Amniotic epithelial cell (primary cell): ENCODE data around the gene SLC15A3.

Experiments used
- DNase-seq: peaks from one replicate; pipeline ENCODE4 v3.0.0-alpha.2; 2010; ENCODE audit warnings: low read depth

Gene SLC15A3

GRCh38 chr11:60928563-60929001 lies 23.4 kb downstream of the SLC15A3 start:
- DNase-seq, result no peak

- no peak for DNase-seq
These were observed 24.4 kb downstream of the SLC15A3 start for GRCh38 chr11:60927600-60927999.

- no peak for DNase-seq
These were observed 24.8 kb downstream of the SLC15A3 start for GRCh38 chr11:60927061-60927592.

DNA sequence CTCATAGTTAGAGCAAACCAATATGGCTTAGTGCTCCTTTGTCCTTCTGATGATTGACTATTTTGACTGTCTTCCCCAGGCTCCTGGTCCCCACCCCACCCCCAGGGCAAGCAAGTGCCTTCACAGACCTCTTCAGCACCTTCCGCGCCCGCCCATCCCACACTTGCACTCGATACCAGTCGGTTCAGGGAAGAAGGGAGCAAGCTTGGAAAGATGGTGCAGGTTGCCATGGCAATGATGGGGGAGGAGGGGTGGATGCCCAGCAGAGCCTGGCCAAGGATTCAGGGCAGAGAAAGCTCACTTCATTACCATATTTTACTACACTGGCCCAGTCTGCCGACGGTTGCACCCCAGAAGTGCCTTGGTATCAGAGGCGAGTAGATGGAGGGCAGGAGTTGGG lies 25.5 kb downstream of the SLC15A3 start:
- DNase-seq, result no peak

GRCh38 chr11:60925868-60926267 lies 26.1 kb downstream of the SLC15A3 start:
- peak; percentile 78 for DNase-seq

DNA sequence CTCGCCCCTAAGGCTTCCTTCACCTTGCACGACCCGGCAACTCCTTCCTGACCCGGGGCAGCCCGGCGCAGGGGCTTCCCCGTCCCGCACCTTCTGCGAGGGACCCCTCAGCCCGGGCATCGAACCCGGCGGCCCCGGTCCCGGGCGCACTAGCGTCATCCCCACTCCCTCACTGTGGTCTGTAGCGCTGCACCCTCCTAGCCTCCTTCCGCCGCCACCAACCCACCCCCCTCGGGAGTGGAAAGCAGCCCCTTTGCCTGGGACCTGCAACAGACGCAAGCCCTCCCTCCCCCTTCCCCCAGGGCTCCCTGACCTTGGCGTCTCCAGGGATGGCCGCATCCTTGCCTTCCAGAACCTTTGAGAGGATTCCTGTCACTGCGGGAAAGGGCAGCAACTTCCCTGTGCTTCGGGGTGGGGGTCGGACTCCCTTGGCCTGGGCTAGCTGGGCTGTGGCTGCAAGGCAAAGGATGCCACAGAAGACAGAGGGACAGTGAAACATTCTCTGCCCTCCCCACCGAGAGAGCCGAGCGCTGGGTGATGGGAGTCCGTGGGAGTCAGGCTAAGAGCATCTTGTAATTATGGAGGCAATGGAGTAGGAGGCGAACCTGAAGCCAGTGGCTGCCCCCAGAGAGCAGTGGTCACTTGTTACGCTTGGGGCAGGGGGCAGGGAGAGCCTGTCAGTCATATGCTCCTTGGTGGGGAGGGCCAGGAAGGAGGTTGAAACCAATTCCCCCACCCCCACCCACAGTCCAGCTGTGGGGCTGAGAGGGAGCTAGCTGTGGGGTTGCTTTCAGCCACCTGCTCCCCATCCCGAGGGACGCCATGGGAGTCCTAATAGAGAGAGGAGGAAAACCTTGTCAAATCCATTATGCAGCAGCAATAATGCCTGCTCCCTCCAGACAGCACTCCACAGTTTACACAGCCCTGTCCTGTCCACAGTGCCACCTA lies 26.8 kb downstream of the SLC15A3 start:
- DNase-seq, result peak; percentile 18

DNA sequence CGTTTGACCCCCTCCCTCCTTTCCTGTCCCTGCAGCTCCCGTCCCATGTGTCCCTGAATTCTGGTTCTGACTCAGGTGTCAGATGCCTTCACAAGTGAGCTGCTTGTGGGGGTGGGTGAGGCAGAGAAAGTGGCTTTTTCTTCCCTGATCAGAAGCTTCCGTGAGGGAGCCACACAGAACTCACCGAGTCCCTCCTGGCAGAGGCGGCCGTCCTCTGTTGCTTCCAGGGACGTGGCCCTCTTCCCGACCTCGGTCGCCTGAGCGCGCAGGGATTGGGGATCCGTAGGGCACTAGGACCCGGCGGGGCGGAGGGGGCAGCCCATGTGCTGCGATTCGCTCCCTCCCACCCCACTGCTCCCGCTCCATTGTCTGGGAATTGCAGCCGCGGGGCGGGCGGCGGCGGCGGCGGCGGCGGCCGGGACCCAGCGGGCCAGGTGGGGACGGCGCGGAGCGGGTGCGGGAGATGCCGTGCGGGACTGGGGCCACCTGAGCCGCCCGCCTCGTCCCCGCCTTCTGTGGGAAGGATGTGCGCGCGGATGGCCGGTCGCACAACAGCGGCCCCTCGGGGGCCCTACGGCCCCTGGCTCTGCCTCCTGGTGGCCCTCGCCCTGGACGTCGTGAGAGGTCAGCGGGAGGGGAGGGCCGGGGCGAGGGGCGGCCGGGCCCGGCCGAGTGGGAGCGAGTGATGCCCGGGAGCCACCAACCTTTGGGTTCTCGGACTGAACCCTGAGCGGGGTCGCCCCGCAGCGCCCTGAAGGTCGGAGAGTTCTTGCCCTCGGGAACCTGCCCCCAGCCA lies 27.7 kb downstream of the SLC15A3 start, which contains the start of gene TMEM132A:
Gene TMEM132A, plus strand, starts transcription at position 351 of the 796 bp plus-strand sequence. Its CDS starts 174 bp downstream, at position 525.
- DNase-seq, result peak; percentile 67

DNA sequence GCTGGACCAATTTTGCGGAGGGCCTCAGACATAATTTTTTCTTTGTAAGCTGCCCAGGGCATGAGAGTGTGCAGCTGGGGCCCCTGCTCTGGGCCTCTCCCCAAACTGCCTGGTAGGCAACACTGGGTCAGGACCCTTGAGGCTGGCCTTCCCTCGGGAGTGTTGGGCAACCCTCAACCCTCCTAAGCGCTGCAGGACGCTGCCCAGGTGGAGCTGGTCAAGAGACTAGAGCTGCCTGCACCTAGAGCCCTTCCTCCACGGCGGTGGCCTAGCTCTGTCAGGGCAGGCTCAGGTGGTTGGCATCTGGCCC lies 28.2 kb downstream of the SLC15A3 start:
- DNase-seq, result no peak

DNA sequence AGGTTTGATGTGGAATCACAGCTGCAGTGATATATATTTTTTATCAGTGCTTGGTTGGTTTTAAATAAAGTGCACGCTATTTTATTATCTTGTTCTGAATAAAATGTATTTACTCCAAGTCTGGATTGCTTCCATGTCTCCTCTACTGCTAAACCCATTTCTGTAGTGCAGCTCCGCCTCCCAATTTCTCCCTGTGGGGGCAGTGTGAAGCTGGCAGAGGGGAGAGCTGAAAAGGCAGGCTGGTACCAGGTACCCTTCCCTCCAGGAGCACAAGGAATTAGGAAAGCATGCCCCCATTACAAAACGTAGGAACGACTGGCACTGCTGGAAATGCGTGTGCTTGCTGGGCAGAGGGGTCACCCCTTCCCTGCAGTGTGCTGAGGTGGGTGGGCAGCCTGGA lies 28.6 kb downstream of the SLC15A3 start:
- DNase-seq, result no peak

DNA sequence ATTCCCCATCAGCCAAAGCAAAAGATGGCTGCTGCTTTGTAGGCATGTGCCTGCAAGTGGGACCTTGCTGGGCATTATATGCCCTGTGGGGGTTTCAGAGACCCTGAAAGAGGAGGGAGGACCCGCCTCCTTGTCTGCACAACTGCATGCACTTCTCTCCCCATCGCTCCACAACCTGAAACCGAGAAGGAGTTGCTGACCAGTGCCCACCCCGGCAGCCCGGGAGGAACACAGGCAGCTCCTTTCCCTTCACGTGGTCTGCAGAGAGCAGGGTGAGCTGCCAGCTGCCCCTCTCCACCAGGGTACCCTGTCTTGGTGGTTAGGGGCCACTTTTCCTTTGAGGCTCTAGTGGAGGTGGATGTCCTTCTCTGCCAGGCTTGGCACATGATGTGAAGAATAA lies 29.1 kb downstream of the SLC15A3 start:
- DNase-seq, result no peak

GRCh38 chr11:60921777-60922335 lies 30.1 kb downstream of the SLC15A3 start:
- DNase-seq, result no peak

- no peak for DNase-seq
These were observed 30.7 kb downstream of the SLC15A3 start for GRCh38 chr11:60921259-60921658.

GRCh38 chr11:60919956-60920355 lies 32.0 kb downstream of the SLC15A3 start:
- no peak for DNase-seq

- peak; percentile 7 for DNase-seq
These were observed 32.7 kb downstream of the SLC15A3 start for GRCh38 chr11:60919320-60919719.

DNA sequence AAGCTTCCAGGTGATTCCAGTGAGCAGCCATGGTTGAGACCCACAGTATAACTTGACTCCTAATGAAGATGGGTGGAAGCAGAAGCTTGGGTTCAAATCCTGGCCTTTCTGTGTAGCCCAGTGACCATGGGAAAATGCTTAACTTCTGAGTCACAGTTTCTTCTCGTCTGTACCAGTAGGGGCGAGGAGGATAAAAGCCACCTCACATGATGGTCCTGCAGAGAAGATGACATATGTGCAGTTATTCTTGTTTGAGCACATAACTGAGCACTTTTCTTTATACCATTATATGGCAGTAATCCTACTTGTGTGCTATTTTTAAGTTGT lies 33.1 kb downstream of the SLC15A3 start:
- peak; percentile 74 for DNase-seq

- peak; percentile 57 for DNase-seq
These were observed 33.6 kb downstream of the SLC15A3 start for GRCh38 chr11:60918251-60918938.

- no peak for DNase-seq
These were observed 34.7 kb downstream of the SLC15A3 start for GRCh38 chr11:60917267-60917666.

- no peak for DNase-seq
These were observed 35.2 kb downstream of the SLC15A3 start for GRCh38 chr11:60916669-60917206.

DNA sequence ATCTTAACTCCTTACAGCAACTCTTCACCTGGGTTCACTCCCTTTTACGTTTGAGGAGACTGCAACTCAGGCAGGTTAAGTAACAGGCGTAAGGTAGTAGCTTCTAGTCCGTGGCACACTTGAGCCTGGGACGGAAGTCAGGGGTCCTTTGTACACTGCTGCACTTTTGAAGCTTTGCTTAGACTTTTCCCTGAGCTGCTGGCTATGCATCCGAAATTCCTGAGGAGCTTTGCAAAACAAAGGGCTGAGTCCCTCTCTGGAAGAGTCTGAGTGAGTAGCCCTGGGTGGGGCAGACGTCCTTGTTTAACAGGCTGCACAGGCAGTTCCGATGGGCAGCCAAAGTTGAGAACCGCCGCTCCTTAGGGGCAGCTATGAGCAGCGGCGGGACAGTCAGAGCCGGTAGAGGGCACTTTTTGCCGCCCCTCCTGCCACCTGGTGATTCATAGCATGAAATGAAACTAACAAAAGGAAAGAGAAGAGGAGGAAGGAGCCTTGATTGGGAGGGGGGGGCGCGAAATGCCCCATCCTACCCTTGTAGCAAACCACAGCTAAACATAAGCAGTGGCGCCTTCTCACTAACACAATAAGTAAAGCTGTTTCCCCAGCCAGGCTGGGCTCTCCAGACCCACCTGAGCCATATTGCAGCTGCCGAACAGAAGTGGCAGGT lies 36.6 kb downstream of the SLC15A3 start:
- DNase-seq, result peak; percentile 29

- peak; percentile 34 for DNase-seq
These were observed 37.2 kb downstream of the SLC15A3 start for GRCh38 chr11:60914633-60915247.
